Measurements from ENCODE around the gene URB2. TPM values are rescaled to one million over a fixed set of nuclear protein-coding genes. Genes with fewer than 3 reads are reported as not detected.
A peak's percentile ranks its signal among the peaks of the same experiment; 100 is the strongest.

The URB2 gene
- total and polyA plus RNA-seq, 2 of the 13 experiments (the other 11 are each of a cell fraction or from before 2014, with no cell fraction given) = 4.0 to 17.6 TPM

DNA sequence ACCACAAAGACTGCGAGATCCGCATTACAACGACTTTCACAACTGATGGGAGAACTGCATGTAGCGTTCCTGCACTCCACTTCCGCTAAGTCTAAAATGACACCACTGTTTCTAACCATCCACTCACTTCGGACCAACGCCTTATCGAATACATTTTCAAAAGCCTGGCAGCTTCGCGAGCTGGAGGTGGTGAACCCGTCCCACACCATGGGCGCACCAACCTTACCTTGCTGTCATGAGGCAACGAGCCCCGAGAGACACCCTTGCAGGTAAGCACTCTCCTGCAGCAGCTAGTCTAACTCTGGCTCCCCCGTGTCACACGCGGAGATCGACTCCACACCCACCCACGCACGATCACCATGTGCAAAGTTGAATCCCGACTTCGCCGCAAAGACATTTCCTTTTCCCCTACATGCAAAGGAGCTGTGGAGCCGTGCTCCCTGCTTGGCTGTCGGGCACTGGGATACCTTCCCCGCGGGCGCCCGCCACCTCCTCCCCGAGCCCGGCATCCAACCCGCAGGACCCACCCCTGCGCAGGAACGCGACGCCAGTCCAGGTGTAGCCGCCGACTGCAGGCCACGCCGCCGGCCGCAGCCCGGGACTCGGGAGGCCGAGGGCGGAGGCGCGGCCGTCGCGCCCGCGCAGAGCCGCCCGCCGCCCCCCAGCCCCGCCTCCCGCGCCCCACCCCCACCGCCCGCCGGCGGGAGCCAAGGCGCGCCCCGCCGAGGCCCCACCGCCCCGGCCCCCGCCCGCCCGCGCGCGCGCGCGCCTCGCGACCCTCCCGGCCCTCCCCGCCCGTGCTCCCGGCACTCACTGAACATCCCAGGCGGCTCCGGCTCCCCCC lies 754 bp upstream of the URB2 start (continued):
- TF ChIP-seq, protein P1, sequence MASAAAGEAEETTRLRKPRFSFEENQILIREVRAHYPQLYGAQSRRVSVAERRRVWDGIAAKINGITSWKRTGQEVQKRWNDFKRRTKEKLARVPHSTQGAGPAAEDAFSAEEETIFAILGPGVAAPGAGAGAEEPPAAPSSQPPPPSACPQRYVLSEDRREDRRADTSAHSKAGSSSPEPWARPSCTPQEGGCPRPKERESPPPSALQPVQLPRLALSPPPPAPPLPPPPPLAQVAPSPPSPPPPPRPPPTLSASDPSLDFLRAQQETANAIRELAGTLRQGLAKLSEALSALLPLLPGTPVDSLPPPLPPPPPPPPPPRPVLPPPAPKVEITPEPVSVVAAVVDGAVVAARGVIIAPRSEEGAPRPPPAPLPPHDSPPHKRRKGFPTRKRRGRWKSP (CRISPR knock-in tag; IDR thresholded peaks at IDR 0.05) = 0 out of 2 replicates have a peak, but pooled peaks have one; percentile 31
- TF ChIP-seq SMARCE1 (IDR thresholded peaks at IDR 0.05; ENCODE audit: borderline replicate concordance) = no peak
- peak; percentile 35; the same call in 1 of the 2 replicates for TF ChIP-seq DMAP1 (CRISPR knock-in tag; IDR thresholded peaks at IDR 0.05)
- peak; percentile 43; the same call in 1 of the 2 replicates for TF ChIP-seq MEF2D (CRISPR knock-in tag; IDR thresholded peaks at IDR 0.05)
- TF ChIP-seq ZNF577 (CRISPR knock-in tag; IDR thresholded peaks at IDR 0.05; ENCODE audit: borderline replicate concordance, low read depth) = no peak
- TF ChIP-seq, protein P2, sequence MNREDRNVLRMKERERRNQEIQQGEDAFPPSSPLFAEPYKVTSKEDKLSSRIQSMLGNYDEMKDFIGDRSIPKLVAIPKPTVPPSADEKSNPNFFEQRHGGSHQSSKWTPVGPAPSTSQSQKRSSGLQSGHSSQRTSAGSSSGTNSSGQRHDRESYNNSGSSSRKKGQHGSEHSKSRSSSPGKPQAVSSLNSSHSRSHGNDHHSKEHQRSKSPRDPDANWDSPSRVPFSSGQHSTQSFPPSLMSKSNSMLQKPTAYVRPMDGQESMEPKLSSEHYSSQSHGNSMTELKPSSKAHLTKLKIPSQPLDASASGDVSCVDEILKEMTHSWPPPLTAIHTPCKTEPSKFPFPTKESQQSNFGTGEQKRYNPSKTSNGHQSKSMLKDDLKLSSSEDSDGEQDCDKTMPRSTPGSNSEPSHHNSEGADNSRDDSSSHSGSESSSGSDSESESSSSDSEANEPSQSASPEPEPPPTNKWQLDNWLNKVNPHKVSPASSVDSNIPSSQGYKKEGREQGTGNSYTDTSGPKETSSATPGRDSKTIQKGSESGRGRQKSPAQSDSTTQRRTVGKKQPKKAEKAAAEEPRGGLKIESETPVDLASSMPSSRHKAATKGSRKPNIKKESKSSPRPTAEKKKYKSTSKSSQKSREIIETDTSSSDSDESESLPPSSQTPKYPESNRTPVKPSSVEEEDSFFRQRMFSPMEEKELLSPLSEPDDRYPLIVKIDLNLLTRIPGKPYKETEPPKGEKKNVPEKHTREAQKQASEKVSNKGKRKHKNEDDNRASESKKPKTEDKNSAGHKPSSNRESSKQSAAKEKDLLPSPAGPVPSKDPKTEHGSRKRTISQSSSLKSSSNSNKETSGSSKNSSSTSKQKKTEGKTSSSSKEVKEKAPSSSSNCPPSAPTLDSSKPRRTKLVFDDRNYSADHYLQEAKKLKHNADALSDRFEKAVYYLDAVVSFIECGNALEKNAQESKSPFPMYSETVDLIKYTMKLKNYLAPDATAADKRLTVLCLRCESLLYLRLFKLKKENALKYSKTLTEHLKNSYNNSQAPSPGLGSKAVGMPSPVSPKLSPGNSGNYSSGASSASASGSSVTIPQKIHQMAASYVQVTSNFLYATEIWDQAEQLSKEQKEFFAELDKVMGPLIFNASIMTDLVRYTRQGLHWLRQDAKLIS (CRISPR knock-in tag; IDR thresholded peaks at IDR 0.05) = no peak
- 0 out of 2 replicates have a peak, but pooled peaks have one; percentile 39 for TF ChIP-seq ZBTB7B (CRISPR knock-in tag; IDR thresholded peaks at IDR 0.05)
- TF ChIP-seq, protein P3, sequence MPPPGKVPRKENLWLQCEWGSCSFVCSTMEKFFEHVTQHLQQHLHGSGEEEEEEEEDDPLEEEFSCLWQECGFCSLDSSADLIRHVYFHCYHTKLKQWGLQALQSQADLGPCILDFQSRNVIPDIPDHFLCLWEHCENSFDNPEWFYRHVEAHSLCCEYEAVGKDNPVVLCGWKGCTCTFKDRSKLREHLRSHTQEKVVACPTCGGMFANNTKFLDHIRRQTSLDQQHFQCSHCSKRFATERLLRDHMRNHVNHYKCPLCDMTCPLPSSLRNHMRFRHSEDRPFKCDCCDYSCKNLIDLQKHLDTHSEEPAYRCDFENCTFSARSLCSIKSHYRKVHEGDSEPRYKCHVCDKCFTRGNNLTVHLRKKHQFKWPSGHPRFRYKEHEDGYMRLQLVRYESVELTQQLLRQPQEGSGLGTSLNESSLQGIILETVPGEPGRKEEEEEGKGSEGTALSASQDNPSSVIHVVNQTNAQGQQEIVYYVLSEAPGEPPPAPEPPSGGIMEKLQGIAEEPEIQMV (CRISPR knock-in tag; IDR thresholded peaks at IDR 0.05; ENCODE audit: low read depth) = no peak
- TF ChIP-seq TOPORS (CRISPR knock-in tag; IDR thresholded peaks at IDR 0.05) = no peak
- no peak for TF ChIP-seq SRY (CRISPR knock-in tag; IDR thresholded peaks at IDR 0.05)
- 0 out of 2 replicates have a peak, but pooled peaks have one; percentile 9 for TF ChIP-seq FOXK1 (CRISPR knock-in tag; IDR thresholded peaks at IDR 0.05; ENCODE audit: borderline replicate concordance, low read depth)
